IMR-90 (cell line): ENCODE results near the gene OTOG.

ENCODE experiments used
- CHD1 ChIP-seq: IDR thresholded peaks from 2 replicates; pipeline ENCODE4 v1.6.1; 2012; ENCODE audit warnings: low read depth, low read length, improper control_type of control experiment
- FOS ChIP-seq: fragments of 150-350 bp; IDR thresholded peaks from 2 replicates; pipeline ENCODE4 v1.6.1; 2016; ENCODE audit warnings: low read depth, low read length
- MAFK ChIP-seq: IDR thresholded peaks from 2 replicates; pipeline ENCODE4 v1.6.1; 2012; ENCODE audit warnings: low read depth, low read length, improper control_type of control experiment
- MXI1 ChIP-seq: IDR thresholded peaks from 2 replicates; pipeline ENCODE4 v1.6.1; 2012; ENCODE audit warnings: low read depth, mild to moderate bottlenecking, low read length, moderate library complexity, borderline replicate concordance
- POLR2A ChIP-seq: IDR thresholded peaks from 2 replicates; pipeline ENCODE4 v1.6.1; 2012; ENCODE audit warnings: mild to moderate bottlenecking, low read depth, low read length
- RAD21 ChIP-seq: IDR thresholded peaks from 2 replicates; pipeline ENCODE4 v1.6.1; 2012; ENCODE audit warnings: low read length, improper control_type of control experiment
- RCOR1 ChIP-seq: IDR thresholded peaks from 2 replicates; pipeline ENCODE4 v1.6.1; 2012; ENCODE audit warnings: mild to moderate bottlenecking, low read length, improper control_type of control experiment; ENCODE audit not compliant: insufficient replicate concordance
- TF ChIP-seq, protein P1 (sequence below): conservative IDR thresholded peaks from 2 replicates; pipeline ENCODE4 v1.5.1; 2012; ENCODE audit warnings: mild to moderate bottlenecking, low read depth, low read length, improper control_type of control experiment
- TF ChIP-seq, protein P2 (sequence below): fragments of 150-350 bp; IDR thresholded peaks from 2 replicates; pipeline ENCODE4 v1.6.1; 2016; ENCODE audit warnings: low read depth, mild to moderate bottlenecking, low read length, moderate library complexity, borderline replicate concordance

DNA sequence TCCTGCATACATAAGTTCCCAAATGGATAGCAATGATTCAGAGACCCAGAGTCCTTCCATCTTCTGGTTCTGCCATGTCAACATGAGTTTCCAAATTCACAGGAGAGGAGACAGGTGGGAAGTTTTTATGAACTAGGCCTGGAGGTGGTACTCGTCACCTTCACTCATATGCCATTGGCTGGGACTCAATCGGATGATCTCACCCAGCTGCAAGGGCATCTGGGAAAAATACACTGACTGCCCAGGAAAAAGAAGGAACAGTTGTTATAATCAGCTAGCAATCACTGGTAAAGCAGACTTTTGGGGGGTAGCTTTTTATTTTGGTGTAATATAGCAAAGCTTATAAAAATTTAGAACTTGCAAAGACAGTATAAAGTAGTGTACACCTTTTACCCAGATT lies 83.9 kb downstream of the OTOG start:
- TF ChIP-seq, protein P1, sequence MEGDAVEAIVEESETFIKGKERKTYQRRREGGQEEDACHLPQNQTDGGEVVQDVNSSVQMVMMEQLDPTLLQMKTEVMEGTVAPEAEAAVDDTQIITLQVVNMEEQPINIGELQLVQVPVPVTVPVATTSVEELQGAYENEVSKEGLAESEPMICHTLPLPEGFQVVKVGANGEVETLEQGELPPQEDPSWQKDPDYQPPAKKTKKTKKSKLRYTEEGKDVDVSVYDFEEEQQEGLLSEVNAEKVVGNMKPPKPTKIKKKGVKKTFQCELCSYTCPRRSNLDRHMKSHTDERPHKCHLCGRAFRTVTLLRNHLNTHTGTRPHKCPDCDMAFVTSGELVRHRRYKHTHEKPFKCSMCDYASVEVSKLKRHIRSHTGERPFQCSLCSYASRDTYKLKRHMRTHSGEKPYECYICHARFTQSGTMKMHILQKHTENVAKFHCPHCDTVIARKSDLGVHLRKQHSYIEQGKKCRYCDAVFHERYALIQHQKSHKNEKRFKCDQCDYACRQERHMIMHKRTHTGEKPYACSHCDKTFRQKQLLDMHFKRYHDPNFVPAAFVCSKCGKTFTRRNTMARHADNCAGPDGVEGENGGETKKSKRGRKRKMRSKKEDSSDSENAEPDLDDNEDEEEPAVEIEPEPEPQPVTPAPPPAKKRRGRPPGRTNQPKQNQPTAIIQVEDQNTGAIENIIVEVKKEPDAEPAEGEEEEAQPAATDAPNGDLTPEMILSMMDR: no peak
- TF ChIP-seq POLR2A (no peak), RAD21 (no peak), FOS (no peak), RCOR1 (no peak), MXI1 (no peak), CHD1 (no peak), MAFK (no peak)
- TF ChIP-seq, protein P2, sequence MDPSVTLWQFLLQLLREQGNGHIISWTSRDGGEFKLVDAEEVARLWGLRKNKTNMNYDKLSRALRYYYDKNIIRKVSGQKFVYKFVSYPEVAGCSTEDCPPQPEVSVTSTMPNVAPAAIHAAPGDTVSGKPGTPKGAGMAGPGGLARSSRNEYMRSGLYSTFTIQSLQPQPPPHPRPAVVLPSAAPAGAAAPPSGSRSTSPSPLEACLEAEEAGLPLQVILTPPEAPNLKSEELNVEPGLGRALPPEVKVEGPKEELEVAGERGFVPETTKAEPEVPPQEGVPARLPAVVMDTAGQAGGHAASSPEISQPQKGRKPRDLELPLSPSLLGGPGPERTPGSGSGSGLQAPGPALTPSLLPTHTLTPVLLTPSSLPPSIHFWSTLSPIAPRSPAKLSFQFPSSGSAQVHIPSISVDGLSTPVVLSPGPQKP: no peak
